HEK293 (cell line): ENCODE data around the gene RNF19B.

Experiments
- ATF2 ChIP-seq: fragments of 450-650 bp; formaldehyde crosslinking; IDR thresholded peaks from 2 replicates; pipeline ENCODE4 v1.5.1; 2016; ENCODE audit warnings: missing biosample characterization, missing genetic modification characterization, low read depth
- CTCF ChIP-seq: fragments of 450-650 bp; formaldehyde crosslinking; IDR thresholded peaks from 2 replicates; pipeline ENCODE4 v1.5.1; 2016; ENCODE audit warnings: missing biosample characterization, missing genetic modification characterization
- PBX3 ChIP-seq: sonication (generic); formaldehyde crosslinking; IDR thresholded peaks from 2 replicates; pipeline ENCODE4 v1.8.1; 2022; ENCODE audit warnings: mild to moderate bottlenecking, moderate library complexity, missing genetic modification reagents
- SCRT1 ChIP-seq: fragments of 450-650 bp; formaldehyde crosslinking; IDR thresholded peaks from 2 replicates; pipeline ENCODE4 v1.5.1; 2016; ENCODE audit warnings: missing biosample characterization, missing genetic modification characterization, borderline replicate concordance
- SETDB1 ChIP-seq: IDR thresholded peaks from one replicate; pipeline ENCODE4 v1.6.1; 2017; ENCODE audit warnings: mild to moderate bottlenecking, low read length, moderate library complexity, mixed read lengths; ENCODE audit not compliant: insufficient read length
- ZBTB49 ChIP-seq: fragments of 450-650 bp; formaldehyde crosslinking; IDR thresholded peaks from 2 replicates; pipeline ENCODE4 v1.5.1; 2016; ENCODE audit warnings: missing biosample characterization, missing genetic modification characterization, low read depth
- ZEB2 ChIP-seq: fragments of 450-650 bp; formaldehyde crosslinking; IDR thresholded peaks from 2 replicates; pipeline ENCODE4 v1.5.1; 2016; ENCODE audit warnings: missing biosample characterization, missing genetic modification characterization
- ZNF121 ChIP-seq: fragments of 450-650 bp; formaldehyde crosslinking; IDR thresholded peaks from 2 replicates; pipeline ENCODE4 v1.5.1; 2016; ENCODE audit warnings: missing biosample characterization, missing genetic modification characterization
- ZNF133 ChIP-seq: fragments of 450-650 bp; formaldehyde crosslinking; IDR thresholded peaks from 2 replicates; pipeline ENCODE4 v1.5.1; 2016; ENCODE audit warnings: missing biosample characterization, missing genetic modification characterization
- ZNF560 ChIP-seq: fragments of 450-650 bp; formaldehyde crosslinking; IDR thresholded peaks from 2 replicates; pipeline ENCODE4 v1.5.1; 2017; ENCODE audit warnings: missing biosample characterization, missing genetic modification characterization, borderline replicate concordance
- ZNF629 ChIP-seq: fragments of 450-650 bp; formaldehyde crosslinking; IDR thresholded peaks from 2 replicates; pipeline ENCODE4 v1.5.1; 2017; ENCODE audit warnings: missing biosample characterization, missing genetic modification characterization
- ZNF660 ChIP-seq: fragments of 450-650 bp; IDR thresholded peaks from 2 replicates; pipeline ENCODE4 v1.5.1; 2018; ENCODE audit warnings: missing biosample characterization, mild to moderate bottlenecking, missing genetic modification characterization

- no peak for TF ChIP-seq SETDB1
- TF ChIP-seq PBX3 (CRISPR knock-in tag): no peak
- TF ChIP-seq ZNF629: no peak
- no peak for TF ChIP-seq ZNF121 (tag by site-specific recombination)
- no peak for TF ChIP-seq ZEB2
- TF ChIP-seq SCRT1 (tag by site-specific recombination): no peak
- no peak for TF ChIP-seq ZBTB49 (tag by site-specific recombination)
- no peak for TF ChIP-seq ZNF660
- TF ChIP-seq ZNF560: no peak
- TF ChIP-seq CTCF (tag by site-specific recombination): no peak
- no peak for TF ChIP-seq ATF2
- TF ChIP-seq ZNF133: no peak
These were observed 35.9 kb downstream of the RNF19B start for GRCh38 chr1:32928715-32929114.
